Middle frontal gyrus (tissue), 1 donor: ENCODE data around the gene TBC1D22A.

Experiments used
- DNase-seq: peaks from one replicate; pipeline ENCODE4 v3.0.0-alpha.2; 2015; ENCODE audit warnings: low spot score; ENCODE audit errors: extremely low spot score

Gene TBC1D22A

DNA sequence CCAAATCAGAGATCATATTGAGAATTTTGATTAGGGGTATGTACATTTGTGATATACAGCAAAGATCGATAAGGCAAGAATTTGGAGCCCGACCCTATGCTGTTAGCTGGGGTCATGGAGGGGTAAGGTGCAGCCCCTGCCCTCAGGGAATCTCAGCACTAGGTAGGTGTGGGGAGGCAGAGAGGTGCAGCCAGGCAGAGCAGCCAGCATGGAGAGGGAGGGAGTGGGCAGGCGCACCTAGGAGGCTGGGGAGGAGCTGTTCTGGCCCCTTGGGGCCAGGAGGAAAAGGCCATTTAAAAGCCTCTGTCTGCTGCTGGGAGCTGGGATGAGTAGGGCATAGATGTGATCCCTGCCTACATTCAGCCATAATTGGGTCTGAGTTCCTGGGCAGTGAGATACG, 293.0 kb downstream of the TBC1D22A start:
- no peak for DNase-seq

DNA sequence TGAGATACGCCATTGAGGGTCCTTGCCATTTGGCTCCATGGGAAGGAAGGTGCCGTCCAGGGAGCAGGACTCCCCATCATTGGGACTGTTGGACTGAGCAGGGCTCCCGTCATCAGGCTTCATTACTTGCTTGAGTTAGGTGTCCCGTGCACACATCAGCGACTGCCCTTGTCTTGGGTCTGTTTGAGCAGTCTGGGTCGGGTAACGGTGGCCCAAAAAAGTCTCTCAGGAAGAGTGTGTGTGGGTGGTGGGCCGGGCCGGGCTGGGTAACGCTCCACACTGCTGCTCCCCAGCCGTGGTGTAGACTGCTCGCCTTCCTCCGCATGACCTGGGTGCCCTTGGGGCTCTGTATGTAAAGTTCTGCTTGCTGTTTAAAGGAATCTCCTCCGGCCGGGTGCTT, 293.5 kb downstream of the TBC1D22A start:
- DNase-seq, result no peak

- DNase-seq, result no peak
Measured at GRCh38 chr22:47056361-47056760, 293.9 kb downstream of the TBC1D22A start.

DNA sequence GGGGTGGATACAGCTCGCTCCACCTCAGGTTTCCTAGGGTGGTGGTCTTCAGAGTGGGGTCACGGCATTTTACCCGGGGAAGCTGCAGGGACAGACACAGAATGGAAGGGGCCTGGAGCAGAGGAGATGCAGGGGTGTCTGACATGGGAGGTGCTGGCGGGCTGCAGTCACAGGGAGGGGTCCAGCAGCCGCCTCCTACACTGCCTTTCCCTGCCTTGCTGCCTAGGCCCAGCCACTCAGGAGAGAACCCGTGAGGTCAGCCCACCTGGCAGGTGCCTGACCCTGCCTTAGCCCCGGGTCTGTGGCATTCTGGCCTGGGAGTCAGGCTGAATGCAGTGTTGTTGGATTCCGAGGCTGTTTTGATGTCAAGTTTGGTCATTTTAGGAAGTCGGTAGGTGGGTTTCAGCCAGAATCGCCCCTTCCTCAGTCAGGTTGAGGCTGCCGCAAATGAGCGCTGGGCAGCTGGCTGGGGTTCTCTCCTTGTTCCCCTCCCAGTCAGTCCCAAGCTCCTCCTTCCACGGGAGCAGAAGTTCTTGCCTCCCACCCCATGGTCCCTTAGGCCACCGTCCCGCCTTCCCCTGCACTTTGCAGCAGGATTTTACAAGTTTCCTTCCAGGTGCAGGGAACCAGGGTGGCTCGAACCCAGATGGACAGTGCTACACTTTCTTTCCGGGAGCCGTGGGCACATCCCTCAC, 294.5 kb downstream of the TBC1D22A start:
- DNase-seq, result no peak

- DNase-seq, result no peak
Measured at GRCh38 chr22:47057916-47058585, 295.6 kb downstream of the TBC1D22A start.

DNA sequence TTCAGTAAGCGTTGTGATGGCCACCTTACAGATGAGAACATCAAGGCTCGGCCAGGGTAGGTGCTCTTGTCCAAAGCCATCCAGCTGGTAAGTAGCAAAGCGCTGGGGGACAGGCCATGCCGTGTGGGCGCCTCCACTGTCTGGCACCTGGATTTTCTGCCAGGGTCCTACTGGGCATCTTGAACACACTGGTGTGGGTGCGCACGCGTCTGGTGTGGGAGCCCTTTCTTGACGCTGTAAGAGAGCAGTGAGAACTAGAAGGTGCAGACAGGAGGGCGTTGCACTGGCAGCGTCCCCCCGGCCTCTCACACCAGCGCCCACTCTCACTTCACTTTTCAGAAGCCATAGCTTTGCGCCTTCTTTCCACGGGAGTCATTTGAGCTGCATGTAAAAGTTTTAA, 296.6 kb downstream of the TBC1D22A start:
- no peak for DNase-seq

- no peak for DNase-seq
Measured at GRCh38 chr22:47059701-47060161, 297.3 kb downstream of the TBC1D22A start.

DNA sequence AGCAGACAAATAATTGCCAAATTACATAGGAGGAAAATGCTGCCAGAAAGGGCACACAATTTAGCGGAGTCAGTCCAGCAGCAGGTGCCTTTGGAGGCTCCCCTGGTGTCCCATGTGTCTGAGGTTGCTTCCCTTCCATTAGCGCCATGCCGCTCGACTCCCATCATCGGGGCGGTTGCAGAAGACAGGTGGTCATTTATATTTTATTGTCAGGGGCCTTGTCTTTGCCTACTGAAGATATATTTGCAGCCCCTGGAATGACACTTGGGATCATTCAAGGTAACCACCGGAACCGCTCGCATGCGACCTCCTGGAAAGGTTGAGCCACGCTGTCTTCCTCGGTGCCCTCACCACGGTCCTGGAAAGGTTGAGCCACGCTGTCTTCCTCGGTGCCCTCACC, 298.3 kb downstream of the TBC1D22A start:
- no peak for DNase-seq

GRCh38 chr22:47061226-47061625, 298.8 kb downstream of the TBC1D22A start:
- DNase-seq, result no peak

- DNase-seq, result no peak
Measured at GRCh38 chr22:47062126-47062525, 299.7 kb downstream of the TBC1D22A start.

- no peak for DNase-seq
Measured at GRCh38 chr22:47063071-47063509, 300.6 kb downstream of the TBC1D22A start.

DNA sequence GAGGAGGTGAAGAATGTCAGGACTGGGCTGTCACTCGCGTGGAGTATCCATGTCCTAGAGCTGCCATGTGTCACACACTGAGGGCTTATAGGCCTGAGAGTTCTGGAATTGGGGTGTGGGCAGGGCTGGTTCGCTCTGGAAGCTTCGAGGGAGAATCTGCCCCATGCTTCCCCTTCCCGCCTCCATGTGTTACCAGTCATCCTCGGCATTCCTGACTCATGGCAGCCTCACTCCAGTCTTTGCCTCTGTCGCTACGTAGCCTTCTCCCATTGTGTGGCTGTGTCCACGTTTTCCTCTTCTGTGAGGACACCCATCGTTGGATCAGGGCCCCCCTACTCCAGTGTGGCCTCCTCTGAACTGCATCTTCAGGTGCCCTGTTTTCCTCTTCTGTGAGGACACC, 301.2 kb downstream of the TBC1D22A start:
- DNase-seq, result no peak

GRCh38 chr22:47064016-47064415, 301.6 kb downstream of the TBC1D22A start:
- no peak for DNase-seq

- no peak for DNase-seq
Measured at GRCh38 chr22:47064416-47064815, 302.0 kb downstream of the TBC1D22A start.

DNA sequence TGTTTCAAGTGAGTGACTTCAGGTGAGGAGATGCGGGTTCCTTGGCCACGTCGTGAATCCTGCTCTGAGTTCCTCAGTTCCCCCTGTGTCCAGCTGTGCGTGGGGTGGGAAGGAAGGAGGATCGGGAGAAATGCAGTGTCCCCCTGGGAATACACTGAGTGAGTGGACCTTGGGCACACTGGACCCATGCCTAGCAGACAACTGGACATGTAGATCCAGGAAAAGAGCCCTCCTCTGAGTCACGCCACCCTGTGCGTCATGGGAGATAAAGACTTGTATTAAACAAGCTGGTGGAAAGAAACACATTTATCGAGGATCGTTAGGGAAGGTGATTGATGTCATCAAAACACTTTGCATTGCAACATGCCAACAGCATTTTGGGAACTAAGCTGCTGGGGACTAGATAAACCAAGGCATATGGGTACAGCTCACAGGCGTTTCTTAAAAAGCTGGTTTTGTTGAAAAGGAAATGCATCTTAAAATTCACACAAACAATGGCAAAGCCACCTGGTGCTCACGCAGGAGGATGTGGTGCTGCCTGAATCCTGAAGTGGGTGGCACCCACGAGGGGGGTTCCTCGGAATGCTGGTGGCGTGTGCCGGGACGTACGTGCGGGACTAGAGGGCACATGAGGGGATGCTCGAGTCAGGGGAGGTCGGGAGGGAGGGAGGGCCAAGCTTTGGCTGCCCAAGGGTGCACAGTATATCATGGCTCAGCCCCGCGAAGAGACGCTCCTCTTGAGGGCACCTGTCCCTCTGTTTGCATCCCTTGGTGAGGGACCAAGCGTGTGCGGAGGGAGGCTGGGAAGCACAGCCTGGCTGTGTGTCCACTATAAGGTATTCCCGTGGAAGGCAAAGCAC, 303.5 kb downstream of the TBC1D22A start:
- DNase-seq, result no peak

- DNase-seq, result no peak
Measured at GRCh38 chr22:47066616-47066905, 304.1 kb downstream of the TBC1D22A start.

GRCh38 chr22:47067321-47067890, 305.0 kb downstream of the TBC1D22A start:
- no peak for DNase-seq

GRCh38 chr22:47067911-47068625, 305.6 kb downstream of the TBC1D22A start:
- DNase-seq, result no peak

GRCh38 chr22:47068626-47068996, 306.2 kb downstream of the TBC1D22A start:
- DNase-seq, result no peak

GRCh38 chr22:47069270-47069669, 306.8 kb downstream of the TBC1D22A start:
- no peak for DNase-seq

- no peak for DNase-seq
Measured at GRCh38 chr22:47071078-47071806, 308.8 kb downstream of the TBC1D22A start.
